HG02798 (cell line): ENCODE data around the gene SORCS1.

Experiments
- ATAC-seq: cut with Tn5 transposase; IDR thresholded peaks from one replicate; pipeline ENCODE4 v1.9.1; 2021; ENCODE audit warnings: mild to moderate bottlenecking; ENCODE audit not compliant: unreplicated experiment, poor library complexity

SORCS1 gene

DNA sequence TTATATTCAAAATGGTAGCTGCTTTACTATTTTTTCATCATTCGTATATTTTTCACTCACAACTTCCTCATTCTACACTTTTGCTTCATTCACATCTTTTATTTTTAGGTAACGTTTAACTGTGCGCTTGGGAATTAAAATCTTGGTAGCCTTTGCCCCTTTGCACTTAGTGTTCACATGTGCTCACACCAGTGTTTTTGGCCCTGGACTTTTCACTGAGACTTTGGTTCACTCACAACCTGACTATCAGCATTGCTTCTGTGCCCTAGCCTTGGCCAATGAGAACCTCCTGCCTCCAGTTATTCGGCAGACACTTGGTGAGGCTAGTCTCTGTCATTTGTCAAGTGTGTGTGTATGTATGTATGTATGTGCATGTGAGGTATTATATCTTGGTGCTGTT lies 596.9 kb downstream of the SORCS1 start:
- ATAC-seq, result no peak

DNA sequence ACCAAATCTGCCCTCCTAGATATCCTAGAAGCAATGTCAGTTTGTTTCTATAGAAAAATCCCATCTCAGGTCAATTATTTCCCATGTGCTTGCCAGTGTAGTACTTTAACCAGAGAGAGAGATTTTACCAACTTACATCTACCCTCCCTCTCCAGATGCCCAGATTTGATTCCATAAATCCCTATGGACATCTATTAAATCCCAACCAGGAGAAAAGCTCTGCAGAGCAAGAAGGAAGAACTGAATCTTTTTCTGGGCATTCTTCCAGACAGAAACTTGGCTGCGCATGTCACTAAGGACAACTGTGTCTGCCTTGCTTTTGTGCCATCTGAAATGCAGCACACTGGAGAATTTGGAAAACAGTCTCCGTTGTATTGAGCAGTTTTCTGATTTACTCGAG lies 597.6 kb downstream of the SORCS1 start:
- no peak for ATAC-seq

- no peak for ATAC-seq
Measured at GRCh38 chr10:106565546-106565945, 599.0 kb downstream of the SORCS1 start.

DNA sequence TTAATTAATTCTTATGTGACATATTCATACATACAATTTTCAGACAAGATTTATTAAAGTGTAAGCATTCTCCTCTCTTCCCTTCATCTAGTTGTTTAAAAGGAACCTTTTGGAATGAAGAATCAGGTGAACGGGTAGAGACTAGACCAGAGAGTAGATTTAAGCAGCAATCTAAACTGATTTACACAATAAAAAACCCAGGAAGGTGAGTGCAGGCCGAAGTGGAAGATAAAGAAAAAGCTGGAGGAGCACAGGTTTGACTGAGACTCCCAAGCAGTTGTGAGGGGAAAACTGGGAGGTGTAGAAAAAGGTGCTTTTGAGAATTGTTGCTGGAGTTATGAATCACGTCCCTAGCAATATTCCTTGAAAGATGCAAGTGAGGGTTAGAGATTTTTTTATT lies 601.1 kb downstream of the SORCS1 start:
- ATAC-seq, result no peak

DNA sequence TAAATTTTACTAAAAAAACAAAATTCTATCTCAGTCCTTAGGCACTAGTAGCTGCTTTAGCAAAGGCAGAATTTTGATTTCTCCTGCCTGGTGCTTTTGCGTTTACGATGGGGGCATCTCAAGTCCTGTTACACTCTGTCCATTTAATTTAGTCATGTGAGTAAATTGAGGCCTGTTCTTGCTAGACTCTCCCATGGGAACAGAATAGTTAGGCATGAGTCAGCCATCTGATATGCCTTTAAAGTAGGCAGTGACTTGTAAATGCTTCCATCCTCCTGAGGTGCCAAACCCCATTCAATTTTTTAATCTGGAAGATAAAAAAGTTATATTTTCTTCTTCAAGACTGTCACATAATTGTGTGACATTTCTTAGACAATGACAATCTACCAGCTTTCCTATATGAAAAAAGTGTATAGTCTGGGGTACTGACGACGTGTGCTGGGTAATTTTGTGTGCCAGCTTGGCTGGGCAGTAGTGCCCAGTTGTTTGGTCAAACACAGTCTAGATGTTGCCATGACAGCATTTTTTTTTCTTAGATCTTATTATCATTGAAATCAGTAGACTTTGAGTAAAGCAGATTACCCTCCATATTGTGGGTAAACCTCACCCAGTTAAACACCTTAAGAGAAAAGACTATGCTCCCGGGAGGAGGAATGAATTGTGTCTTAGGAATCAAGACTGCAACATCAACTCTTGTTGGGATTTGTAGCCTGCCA lies 603.4 kb downstream of the SORCS1 start:
- ATAC-seq, result no peak

DNA sequence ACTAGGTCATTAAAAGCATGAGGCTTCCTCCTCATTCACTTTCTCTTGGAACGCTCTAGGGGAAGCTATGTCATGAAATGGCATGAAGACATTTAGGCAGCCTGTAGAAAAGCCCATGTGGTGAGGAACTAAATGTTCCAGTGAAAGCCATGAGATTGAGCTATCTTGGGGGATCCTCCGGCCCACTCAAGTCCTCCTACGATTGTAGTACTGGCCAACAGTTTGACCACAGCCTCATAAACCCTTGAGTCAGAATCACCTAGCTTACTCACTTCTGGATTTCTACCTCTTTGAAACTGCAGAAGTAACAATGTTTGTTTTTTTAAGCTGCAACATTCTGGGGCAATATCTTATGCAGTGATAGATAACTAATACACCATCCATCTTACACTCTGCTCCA lies 605.1 kb downstream of the SORCS1 start:
- no peak for ATAC-seq

GRCh38 chr10:106557951-106558733 lies 606.4 kb downstream of the SORCS1 start:
- ATAC-seq, result no peak

DNA sequence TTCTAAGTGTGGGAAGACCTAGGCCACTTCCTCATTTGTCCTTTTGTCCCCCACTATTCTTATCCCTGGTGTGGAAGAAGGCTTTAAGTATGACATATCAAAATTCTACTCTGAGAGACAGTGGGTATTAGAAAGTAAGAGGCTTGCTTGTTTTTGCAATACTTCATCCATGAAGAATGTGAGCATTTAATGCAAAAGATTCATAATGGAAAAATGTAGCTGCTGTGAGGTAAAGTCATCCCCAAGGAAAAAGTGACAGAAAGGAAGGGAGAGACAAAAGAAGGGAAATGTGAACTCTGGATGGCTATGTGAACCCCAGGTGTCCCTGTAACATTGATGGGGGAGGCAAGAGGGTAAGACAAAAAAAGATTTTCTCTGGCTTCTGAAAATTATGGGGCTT lies 607.5 kb downstream of the SORCS1 start:
- ATAC-seq, result no peak

DNA sequence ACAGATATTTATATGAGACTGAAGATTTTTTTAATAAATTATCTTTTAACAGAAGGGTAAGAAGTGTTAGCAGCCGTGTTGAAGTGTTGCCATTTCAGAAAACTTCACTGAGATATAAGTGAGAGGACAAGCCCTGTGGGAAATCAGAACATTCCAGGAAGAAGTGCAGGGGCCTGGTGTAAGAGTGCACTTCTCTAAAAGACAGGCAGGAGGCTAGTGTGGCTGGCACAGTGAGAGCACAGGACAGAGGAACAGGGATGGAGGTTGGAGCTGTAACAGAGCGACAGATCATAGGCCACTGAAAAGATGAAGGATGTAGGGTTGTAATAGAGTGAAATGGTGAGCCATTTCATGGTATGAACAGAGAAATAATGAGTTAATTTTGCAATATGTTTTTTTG lies 608.9 kb downstream of the SORCS1 start:
- no peak for ATAC-seq

GRCh38 chr10:106551501-106552062 lies 612.9 kb downstream of the SORCS1 start:
- no peak for ATAC-seq

DNA sequence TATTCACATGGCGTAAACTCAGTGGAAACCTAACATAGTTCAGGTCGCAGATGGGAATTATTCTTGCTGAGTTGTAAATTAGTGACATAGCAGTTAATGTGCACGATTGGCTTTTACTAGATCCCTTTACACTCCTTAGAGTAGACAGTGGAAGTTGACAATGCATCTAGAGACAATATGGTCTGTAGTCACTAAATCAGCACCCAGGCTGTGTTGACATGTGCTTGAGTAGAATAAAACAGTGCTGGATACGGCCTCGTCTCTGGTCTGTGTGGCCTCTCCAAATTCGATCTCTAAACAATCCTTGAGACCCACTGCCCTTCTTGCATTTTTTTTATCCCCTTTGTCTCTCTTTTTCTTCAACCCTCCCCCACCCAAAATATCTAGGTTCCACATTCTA lies 615.7 kb downstream of the SORCS1 start:
- ATAC-seq, result no peak

DNA sequence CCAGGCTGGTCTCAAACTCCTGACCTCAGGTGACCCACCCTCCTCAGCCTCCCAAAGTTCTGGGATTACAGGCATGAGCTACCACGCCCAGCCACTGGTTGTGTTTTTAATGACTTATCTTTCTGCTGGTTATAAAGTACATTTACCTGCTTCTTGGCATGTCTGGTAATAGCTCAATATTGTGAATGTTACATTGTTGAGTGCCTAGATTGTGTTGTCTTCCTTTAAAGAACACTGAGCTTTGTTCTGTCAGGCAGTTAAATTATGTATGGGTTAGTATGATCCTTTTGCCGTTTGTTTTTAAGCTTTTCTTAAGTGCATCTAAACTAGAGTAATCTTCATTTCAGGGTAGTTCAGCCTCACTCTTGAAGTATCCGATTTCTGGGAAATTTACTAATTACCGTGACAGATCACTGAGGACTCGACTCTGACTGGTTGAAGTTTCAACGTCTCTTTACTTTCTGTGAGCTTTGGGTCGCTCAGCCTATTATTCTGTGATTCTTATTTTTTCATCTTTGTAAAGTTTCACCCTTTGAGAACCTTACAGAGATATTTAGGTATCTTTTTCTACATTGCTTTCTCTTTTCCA lies 617.4 kb downstream of the SORCS1 start:
- no peak for ATAC-seq

DNA sequence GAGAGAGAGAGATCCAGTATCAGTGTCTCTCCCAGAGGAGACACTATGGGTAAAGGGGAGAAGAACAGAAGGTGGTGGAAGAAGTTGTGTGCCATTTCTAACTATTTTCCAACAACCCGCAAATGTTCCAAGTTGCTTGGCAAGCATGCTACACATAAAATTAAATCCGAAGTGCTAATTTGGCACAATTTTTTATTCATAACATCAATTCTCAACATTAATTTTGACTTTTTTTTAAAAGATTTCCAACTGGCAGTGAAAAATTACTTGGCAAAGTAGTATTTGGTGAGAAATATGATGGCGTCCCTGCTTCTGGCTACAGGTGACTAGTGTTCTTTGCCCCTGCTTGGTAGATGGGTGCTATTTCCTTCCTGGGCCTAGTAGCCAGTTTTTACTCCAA lies 622.0 kb downstream of the SORCS1 start:
- ATAC-seq, result no peak

GRCh38 chr10:106540645-106541044 lies 623.9 kb downstream of the SORCS1 start:
- no peak for ATAC-seq

- ATAC-seq, result no peak
Measured at GRCh38 chr10:106537866-106538265, 626.6 kb downstream of the SORCS1 start.

DNA sequence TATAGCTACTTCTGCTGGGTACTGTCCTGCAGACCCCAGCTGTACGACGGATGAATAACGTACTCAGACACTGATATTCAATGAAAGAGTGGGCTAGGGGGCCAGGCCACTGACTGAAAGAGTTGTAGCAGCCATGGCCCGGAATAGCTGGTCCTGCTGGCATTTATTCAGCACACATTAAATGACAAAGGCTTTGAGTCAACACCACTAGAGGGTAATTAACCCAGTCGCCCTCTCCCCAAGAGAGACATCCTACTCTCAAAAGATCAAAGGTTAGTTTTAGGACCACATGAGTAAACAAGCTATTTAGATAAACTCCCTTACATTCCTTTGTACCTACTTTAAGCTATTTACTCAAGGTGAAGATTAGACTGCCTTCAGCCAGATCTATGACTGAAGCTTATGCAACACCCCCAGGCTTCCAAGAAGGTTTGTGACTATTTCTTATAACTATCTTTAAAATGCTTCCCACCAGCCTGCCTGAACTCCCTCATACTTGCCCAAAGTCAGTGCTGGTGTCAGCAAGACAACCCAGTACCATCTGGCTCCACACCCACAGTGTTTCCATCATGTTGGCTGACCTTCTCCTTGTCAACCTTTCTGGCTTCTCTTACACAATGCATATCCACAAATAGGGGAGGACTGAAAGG lies 629.1 kb downstream of the SORCS1 start:
- no peak for ATAC-seq

GRCh38 chr10:106534441-106534840 lies 630.1 kb downstream of the SORCS1 start:
- no peak for ATAC-seq

- no peak for ATAC-seq
Measured at GRCh38 chr10:106528702-106529101, 635.8 kb downstream of the SORCS1 start.

GRCh38 chr10:106525835-106526234 lies 638.7 kb downstream of the SORCS1 start:
- no peak for ATAC-seq
